Measurements from ENCODE around the gene HBD.

HBD gene

GRCh38 chr11:5204787-5205186, 29.5 kb downstream of the HBD start:
- H3K4me3 ChIP-seq (ENCODE audit: low read length): no peak overlapping the region
- no peaks in the 10 kb centered on the region for H3K36me3 ChIP-seq (ENCODE audit: control insufficient read depth, insufficient read depth, low read length, severe bottlenecking)
- H3K9me3 ChIP-seq (ENCODE audit: control insufficient read depth, low read length): no peaks in the 10 kb centered on the region
- peaks cover 3% of the 10 kb centered on the region for H3K4me1 ChIP-seq (ENCODE audit: control insufficient read depth, insufficient read depth, low read length)
- peak; percentile 86 for DNase-seq (ENCODE audit: low read depth)
- H3K9ac ChIP-seq (ENCODE audit: low read length): no peak overlapping the region
- no peaks in the 10 kb centered on the region for H3K27me3 ChIP-seq (replicated peaks; ENCODE audit: control insufficient read depth, insufficient read depth, low read length)

- Histone ChIP-seq H3K9me3 (ENCODE audit: control insufficient read depth, low read length) (no peaks in the 10 kb centered on the region), H3K4me3 (ENCODE audit: low read length) (no peak overlapping the region), H3K4me1 (ENCODE audit: control insufficient read depth, insufficient read depth, low read length) (peaks cover 3% of the 10 kb centered on the region), H3K36me3 (ENCODE audit: control insufficient read depth, insufficient read depth, low read length, severe bottlenecking) (no peaks in the 10 kb centered on the region), H3K27me3 (replicated peaks; ENCODE audit: control insufficient read depth, insufficient read depth, low read length) (no peaks in the 10 kb centered on the region), H3K9ac (ENCODE audit: low read length) (no peak overlapping the region)
- peak; percentile 24 for DNase-seq (ENCODE audit: low read depth)
Observed at GRCh38 chr11:5203366-5203765, 30.9 kb downstream of the HBD start.

DNA sequence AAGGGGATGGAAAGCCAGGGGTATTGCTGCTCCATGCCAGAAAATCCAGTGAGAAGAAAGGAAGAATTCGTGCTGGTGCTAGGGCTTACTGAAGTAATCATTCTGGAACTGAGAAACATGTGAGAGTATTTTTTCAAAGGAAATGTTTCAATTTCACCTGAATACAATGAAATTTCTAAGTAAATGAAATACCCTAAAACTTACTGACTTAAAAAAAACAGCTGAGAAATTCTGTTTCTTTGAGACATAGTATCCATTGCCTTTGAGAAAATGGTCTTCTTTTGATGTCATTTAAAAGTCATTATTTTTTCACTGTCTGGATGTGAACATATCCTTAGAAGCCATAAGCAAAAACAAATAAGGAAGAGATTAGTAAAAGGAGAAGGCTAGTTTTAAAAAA, 33.7 kb downstream of the HBD start, which contains the start of gene OR51V1:
Gene OR51V1, minus strand, starts transcription at position 101 of the 400 bp plus-strand sequence. Its CDS starts 0 bp downstream, at position 101.
- DNase-seq (ENCODE audit: low read depth): no peak
- H3K4me1 ChIP-seq (ENCODE audit: control insufficient read depth, insufficient read depth, low read length): peaks cover 3% of the 10 kb centered on the region
- H3K9me3 ChIP-seq (ENCODE audit: control insufficient read depth, low read length): no peaks in the 10 kb centered on the region
- no peak within 1 kb of the TSS for H3K9ac ChIP-seq (ENCODE audit: low read length)
- H3K4me3 ChIP-seq (ENCODE audit: low read length): no peak within 1 kb of the TSS
- H3K36me3 ChIP-seq (ENCODE audit: control insufficient read depth, insufficient read depth, low read length, severe bottlenecking): no peaks in the 10 kb centered on the region
- H3K27me3 ChIP-seq (replicated peaks; ENCODE audit: control insufficient read depth, insufficient read depth, low read length): no peaks in the 10 kb centered on the region

DNA sequence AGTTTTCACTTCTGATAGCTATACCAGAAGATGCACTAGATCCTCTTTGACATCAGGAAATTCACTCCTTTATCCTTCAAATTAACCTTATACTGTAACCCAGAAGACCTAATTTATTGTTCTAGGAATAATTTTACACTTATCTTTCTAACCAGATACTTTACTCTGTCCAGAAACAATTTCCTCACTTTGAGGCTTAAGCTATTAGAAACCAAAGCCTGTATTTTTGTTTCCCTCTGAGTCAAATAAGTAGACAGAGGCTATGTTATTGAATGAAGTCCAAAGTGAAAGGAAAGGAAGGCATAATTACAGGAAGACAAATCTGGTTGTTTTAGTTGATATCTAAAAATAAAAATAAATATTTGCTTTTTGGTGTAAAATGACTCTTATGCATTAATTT, 36.0 kb downstream of the HBD start:
- Histone ChIP-seq H3K4me3 (ENCODE audit: low read length) (no peak overlapping the region), H3K9me3 (ENCODE audit: control insufficient read depth, low read length) (no peaks in the 10 kb centered on the region), H3K9ac (ENCODE audit: low read length) (no peak overlapping the region), H3K4me1 (ENCODE audit: control insufficient read depth, insufficient read depth, low read length) (no peaks in the 10 kb centered on the region), H3K36me3 (ENCODE audit: control insufficient read depth, insufficient read depth, low read length, severe bottlenecking) (no peaks in the 10 kb centered on the region), H3K27me3 (replicated peaks; ENCODE audit: control insufficient read depth, insufficient read depth, low read length) (no peaks in the 10 kb centered on the region)
- DNase-seq (ENCODE audit: low read depth): no peak

- Histone ChIP-seq H3K27me3 (replicated peaks; ENCODE audit: control insufficient read depth, insufficient read depth, low read length) (no peaks in the 10 kb centered on the region), H3K9me3 (ENCODE audit: control insufficient read depth, low read length) (no peaks in the 10 kb centered on the region), H3K4me1 (ENCODE audit: control insufficient read depth, insufficient read depth, low read length) (no peaks in the 10 kb centered on the region), H3K9ac (ENCODE audit: low read length) (no peak overlapping the region), H3K4me3 (ENCODE audit: low read length) (no peak overlapping the region), H3K36me3 (ENCODE audit: control insufficient read depth, insufficient read depth, low read length, severe bottlenecking) (no peaks in the 10 kb centered on the region)
- DNase-seq (ENCODE audit: low read depth): peak; percentile 60
Observed at GRCh38 chr11:5197536-5197935, 36.7 kb downstream of the HBD start.

DNA sequence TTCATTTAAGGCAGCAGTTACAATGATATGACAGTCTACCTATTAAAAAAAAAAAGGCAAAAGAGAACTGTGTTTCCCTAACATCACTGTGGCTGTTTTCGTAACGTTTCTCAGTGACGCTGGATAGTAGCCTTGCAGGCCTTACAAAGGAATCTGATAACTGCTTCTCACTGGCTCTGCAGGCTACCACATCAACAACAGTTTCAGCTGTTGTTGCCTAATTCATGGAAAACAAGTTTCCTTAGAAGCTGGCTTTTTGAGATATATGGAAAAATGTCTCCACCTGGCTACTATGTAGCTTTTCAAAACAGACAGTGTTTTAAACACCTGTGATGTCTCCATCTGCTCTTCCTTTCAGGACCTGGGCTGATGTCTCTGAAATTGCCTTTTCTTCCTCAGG, 37.6 kb downstream of the HBD start:
- peak; percentile 37 for DNase-seq (ENCODE audit: low read depth)
- Histone ChIP-seq H3K9me3 (ENCODE audit: control insufficient read depth, low read length) (no peaks in the 10 kb centered on the region), H3K27me3 (replicated peaks; ENCODE audit: control insufficient read depth, insufficient read depth, low read length) (no peaks in the 10 kb centered on the region), H3K9ac (ENCODE audit: low read length) (no peak overlapping the region), H3K36me3 (ENCODE audit: control insufficient read depth, insufficient read depth, low read length, severe bottlenecking) (no peaks in the 10 kb centered on the region), H3K4me3 (ENCODE audit: low read length) (no peak overlapping the region), H3K4me1 (ENCODE audit: control insufficient read depth, insufficient read depth, low read length) (no peaks in the 10 kb centered on the region)

GRCh38 chr11:5196067-5196466, 38.2 kb downstream of the HBD start:
- Histone ChIP-seq H3K4me1 (ENCODE audit: control insufficient read depth, insufficient read depth, low read length) (no peaks in the 10 kb centered on the region), H3K4me3 (ENCODE audit: low read length) (no peak overlapping the region), H3K9ac (ENCODE audit: low read length) (no peak overlapping the region), H3K36me3 (ENCODE audit: control insufficient read depth, insufficient read depth, low read length, severe bottlenecking) (no peaks in the 10 kb centered on the region), H3K27me3 (replicated peaks; ENCODE audit: control insufficient read depth, insufficient read depth, low read length) (no peaks in the 10 kb centered on the region), H3K9me3 (ENCODE audit: control insufficient read depth, low read length) (no peaks in the 10 kb centered on the region)
- DNase-seq (ENCODE audit: low read depth): no peak

DNA sequence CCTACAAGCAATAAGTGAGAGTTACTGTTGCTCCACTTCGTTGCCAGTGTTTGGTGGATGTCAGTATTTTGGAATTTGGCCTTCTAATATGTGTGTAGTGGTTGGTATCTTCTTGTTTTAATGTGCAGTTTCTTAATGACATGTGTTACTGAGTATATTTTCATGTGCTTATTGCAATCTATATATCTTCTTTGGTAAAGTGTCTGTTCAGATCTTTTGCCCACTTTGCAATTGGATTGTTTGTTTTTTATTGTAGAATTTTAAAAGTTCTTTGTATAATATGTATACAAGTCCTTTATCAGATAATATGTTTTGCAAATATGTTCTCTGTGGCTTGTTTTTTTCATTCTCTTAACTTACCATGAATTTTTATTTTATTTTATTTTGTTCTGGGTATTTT, 41.5 kb downstream of the HBD start:
- Histone ChIP-seq H3K27me3 (replicated peaks; ENCODE audit: control insufficient read depth, insufficient read depth, low read length) (no peaks in the 10 kb centered on the region), H3K4me1 (ENCODE audit: control insufficient read depth, insufficient read depth, low read length) (no peaks in the 10 kb centered on the region), H3K4me3 (ENCODE audit: low read length) (no peak overlapping the region), H3K9me3 (ENCODE audit: control insufficient read depth, low read length) (no peaks in the 10 kb centered on the region), H3K36me3 (ENCODE audit: control insufficient read depth, insufficient read depth, low read length, severe bottlenecking) (no peaks in the 10 kb centered on the region), H3K9ac (ENCODE audit: low read length) (no peak overlapping the region)
- no peak for DNase-seq (ENCODE audit: low read depth)

DNA sequence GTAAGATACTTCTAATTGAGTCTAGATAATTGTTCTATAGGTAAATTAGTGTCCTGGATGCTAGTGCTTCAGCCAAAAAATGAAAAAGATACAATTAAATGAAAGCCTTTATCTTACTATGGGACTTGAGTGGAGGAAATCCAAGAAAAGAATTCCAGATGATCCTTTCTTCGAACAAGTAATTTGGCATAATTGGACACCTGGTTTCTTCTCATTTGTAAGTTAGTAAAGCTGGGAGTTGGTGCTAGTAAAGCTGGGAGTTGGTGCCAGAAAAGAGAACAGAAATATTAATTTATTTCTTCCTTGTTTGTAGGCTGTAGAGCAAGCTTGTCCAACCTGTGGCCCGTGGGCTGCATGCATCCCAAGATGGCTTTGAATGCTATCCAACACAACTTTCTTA, 46.1 kb downstream of the HBD start:
- Histone ChIP-seq H3K9ac (ENCODE audit: low read length) (no peak overlapping the region), H3K4me1 (ENCODE audit: control insufficient read depth, insufficient read depth, low read length) (no peaks in the 10 kb centered on the region), H3K27me3 (replicated peaks; ENCODE audit: control insufficient read depth, insufficient read depth, low read length) (no peaks in the 10 kb centered on the region), H3K4me3 (ENCODE audit: low read length) (no peak overlapping the region), H3K36me3 (ENCODE audit: control insufficient read depth, insufficient read depth, low read length, severe bottlenecking) (no peaks in the 10 kb centered on the region), H3K9me3 (ENCODE audit: control insufficient read depth, low read length) (no peaks in the 10 kb centered on the region)
- no peak for DNase-seq (ENCODE audit: low read depth)
